DOHH2 (cell line): ENCODE measurements around the gene CACNG6.

Source experiments
- CTCF ChIP-seq: fragments of 200-600 bp; sonication (generic); IDR thresholded peaks from one replicate; pipeline ENCODE4 v1.5.1; 2014; ENCODE audit warnings: antibody characterized with exemption, mild to moderate bottlenecking, low read depth, low read length; ENCODE audit not compliant: poor library complexity, severe bottlenecking
- EZH2phosphoT487 ChIP-seq: fragments of 200-600 bp; sonication (generic); IDR thresholded peaks from 2 replicates; pipeline ENCODE4 v1.6.1; 2017; ENCODE audit warnings: borderline replicate concordance, mild to moderate bottlenecking, antibody characterized with exemption, low read length, moderate library complexity, mixed read lengths

GRCh38 chr19:53992211-53992610 is 774 bp downstream of the CACNG6 start:
- TF ChIP-seq CTCF (no peak), EZH2phosphoT487 (no peak)
